IMR-90 (cell line): ENCODE results near the gene ASB17.

Experiments
- MAFK ChIP-seq: IDR thresholded peaks from 2 replicates; pipeline ENCODE4 v1.6.1; 2012; ENCODE audit warnings: low read depth, low read length, improper control_type of control experiment
- POLR2A ChIP-seq: IDR thresholded peaks from 2 replicates; pipeline ENCODE4 v1.6.1; 2012; ENCODE audit warnings: mild to moderate bottlenecking, low read depth, low read length
- SMC3 ChIP-seq: fragments of 150-350 bp; IDR thresholded peaks from 2 replicates; pipeline ENCODE4 v1.6.1; 2016; ENCODE audit warnings: low read depth, mild to moderate bottlenecking, antibody characterized with exemption, low read length, moderate library complexity
- TF ChIP-seq, protein P1 (sequence below): conservative IDR thresholded peaks from 2 replicates; pipeline ENCODE4 v1.5.1; 2012; ENCODE audit warnings: mild to moderate bottlenecking, low read depth, low read length, improper control_type of control experiment

DNA sequence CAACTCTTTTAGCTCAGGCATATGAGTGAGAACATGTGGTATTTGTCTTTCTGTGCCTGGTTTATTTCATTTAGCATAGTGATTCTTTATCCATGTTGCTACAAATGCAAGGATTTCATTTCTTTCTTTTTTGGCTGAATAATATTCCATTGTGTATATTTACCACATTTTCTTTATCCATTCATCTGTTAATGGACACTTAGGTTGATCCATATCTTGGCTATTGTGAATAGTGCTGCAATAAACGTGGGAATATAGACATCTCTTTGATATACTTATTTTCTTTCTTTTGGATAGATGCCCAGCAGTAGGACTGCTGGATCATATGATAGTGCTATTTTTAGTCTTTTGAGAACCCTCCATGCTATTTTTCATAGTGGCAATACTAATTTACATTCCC lies 30.8 kb downstream of the ASB17 start:
- TF ChIP-seq, protein P1, sequence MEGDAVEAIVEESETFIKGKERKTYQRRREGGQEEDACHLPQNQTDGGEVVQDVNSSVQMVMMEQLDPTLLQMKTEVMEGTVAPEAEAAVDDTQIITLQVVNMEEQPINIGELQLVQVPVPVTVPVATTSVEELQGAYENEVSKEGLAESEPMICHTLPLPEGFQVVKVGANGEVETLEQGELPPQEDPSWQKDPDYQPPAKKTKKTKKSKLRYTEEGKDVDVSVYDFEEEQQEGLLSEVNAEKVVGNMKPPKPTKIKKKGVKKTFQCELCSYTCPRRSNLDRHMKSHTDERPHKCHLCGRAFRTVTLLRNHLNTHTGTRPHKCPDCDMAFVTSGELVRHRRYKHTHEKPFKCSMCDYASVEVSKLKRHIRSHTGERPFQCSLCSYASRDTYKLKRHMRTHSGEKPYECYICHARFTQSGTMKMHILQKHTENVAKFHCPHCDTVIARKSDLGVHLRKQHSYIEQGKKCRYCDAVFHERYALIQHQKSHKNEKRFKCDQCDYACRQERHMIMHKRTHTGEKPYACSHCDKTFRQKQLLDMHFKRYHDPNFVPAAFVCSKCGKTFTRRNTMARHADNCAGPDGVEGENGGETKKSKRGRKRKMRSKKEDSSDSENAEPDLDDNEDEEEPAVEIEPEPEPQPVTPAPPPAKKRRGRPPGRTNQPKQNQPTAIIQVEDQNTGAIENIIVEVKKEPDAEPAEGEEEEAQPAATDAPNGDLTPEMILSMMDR = no peak
- TF ChIP-seq MAFK (no peak), SMC3 (no peak), POLR2A (no peak)
